Astrocyte (in vitro differentiated cells and primary cell): ENCODE measurements around the gene RPS27L. TPM values are rescaled to one million over a fixed set of nuclear protein-coding genes. Genes with fewer than 3 reads are reported as not detected.

ENCODE experiments used
- DNase-seq: peaks from one replicate; pipeline ENCODE4 v3.0.0-alpha.2; 2010; ENCODE audit warnings: low read depth
- FAIRE-seq: peaks from 2 replicates; lab custom pipeline; 2011; peaks lifted over from hg19 to GRCh38; lab: Jason Lieb, UNC
- H2AFZ ChIP-seq: 2 replicates; pipeline ENCODE4 v1.6.0; 2012; ENCODE audit warnings: low read depth, low read length, inconsistent platforms
- H3K27ac ChIP-seq: 2 replicates; pipeline ENCODE4 v1.5.1; 2011; ENCODE audit warnings: low read depth, low read length, inconsistent platforms
- H3K27me3 ChIP-seq: 2 replicates; pipeline ENCODE4 v1.6.0; 2011; ENCODE audit warnings: low read length, inconsistent platforms; ENCODE audit not compliant: insufficient read depth
- H3K36me3 ChIP-seq: 2 replicates; pipeline ENCODE4 v1.5.1; 2011; ENCODE audit warnings: low read length, inconsistent platforms; ENCODE audit not compliant: insufficient read depth
- H3K4me1 ChIP-seq: 2 replicates; pipeline ENCODE4 v1.5.1; 2011; ENCODE audit warnings: low read length, inconsistent platforms; ENCODE audit not compliant: insufficient read depth
- H3K4me2 ChIP-seq: 2 replicates; pipeline ENCODE4 v1.6.0; 2012; ENCODE audit warnings: low read length, inconsistent platforms
- H3K4me3 ChIP-seq: 2 replicates; pipeline ENCODE4 v1.5.1; 2011; ENCODE audit warnings: low read depth, mild to moderate bottlenecking, low read length, inconsistent platforms; ENCODE audit not compliant: insufficient read depth
- H3K79me2 ChIP-seq: 2 replicates; pipeline ENCODE4 v1.6.0; 2012; ENCODE audit warnings: mild to moderate bottlenecking, low read length, inconsistent platforms; ENCODE audit not compliant: insufficient read depth
- H3K9ac ChIP-seq: 2 replicates; pipeline ENCODE4 v1.6.0; 2012; ENCODE audit warnings: mild to moderate bottlenecking, low read length, inconsistent platforms
- H3K9me3 ChIP-seq: 2 replicates; pipeline ENCODE4 v1.5.1; 2012; ENCODE audit warnings: low read depth, mild to moderate bottlenecking, low read length, inconsistent platforms; ENCODE audit not compliant: insufficient read depth
- H4K20me1 ChIP-seq: 2 replicates; pipeline ENCODE4 v1.6.0; 2012; ENCODE audit warnings: low read length, inconsistent platforms; ENCODE audit not compliant: insufficient read depth
- H3K27ac Mint-ChIP-seq: one replicate; pipeline ENCODE4 v1.8.0; 2021; ENCODE audit warnings: mild to moderate bottlenecking, mixed read lengths; ENCODE audit not compliant: unreplicated experiment
- H3K27me3 Mint-ChIP-seq: one replicate; pipeline ENCODE4 v1.8.0; 2021; ENCODE audit warnings: low read depth, mixed read lengths; ENCODE audit not compliant: unreplicated experiment
- H3K36me3 Mint-ChIP-seq: one replicate; pipeline ENCODE4 v1.8.0; 2021; ENCODE audit warnings: low read depth, mixed read lengths; ENCODE audit not compliant: unreplicated experiment
- H3K4me1 Mint-ChIP-seq: one replicate; pipeline ENCODE4 v1.8.0; 2021; ENCODE audit warnings: low read depth, mixed read lengths; ENCODE audit not compliant: unreplicated experiment
- H3K4me3 Mint-ChIP-seq: one replicate; pipeline ENCODE4 v1.8.0; 2021; ENCODE audit warnings: mild to moderate bottlenecking, moderate library complexity, mixed read lengths; ENCODE audit not compliant: unreplicated experiment
- H3K9me3 Mint-ChIP-seq: one replicate; pipeline ENCODE4 v1.8.0; 2021; ENCODE audit warnings: mild to moderate bottlenecking, mixed read lengths; ENCODE audit not compliant: unreplicated experiment
- EZH2 ChIP-seq: IDR thresholded peaks from 2 replicates; pipeline ENCODE4 v1.6.1; 2012; ENCODE audit warnings: mild to moderate bottlenecking, low read length, inconsistent platforms; ENCODE audit not compliant: insufficient read depth
- total RNA-seq: library from RNA; stranded (reverse); gene quantifications from 2 replicates; pipeline ENCODE4 v1.2.1, GENCODE V29; 2021
- TF ChIP-seq, protein P1 (sequence below): IDR thresholded peaks from 2 replicates; pipeline ENCODE4 v1.5.1; 2011; ENCODE audit warnings: low read depth, mild to moderate bottlenecking, inconsistent platforms, low read length, moderate library complexity; ENCODE audit not compliant: insufficient read depth

The RPS27L gene
- total RNA-seq, 1 donor from 2014 or later: 484 TPM

DNA sequence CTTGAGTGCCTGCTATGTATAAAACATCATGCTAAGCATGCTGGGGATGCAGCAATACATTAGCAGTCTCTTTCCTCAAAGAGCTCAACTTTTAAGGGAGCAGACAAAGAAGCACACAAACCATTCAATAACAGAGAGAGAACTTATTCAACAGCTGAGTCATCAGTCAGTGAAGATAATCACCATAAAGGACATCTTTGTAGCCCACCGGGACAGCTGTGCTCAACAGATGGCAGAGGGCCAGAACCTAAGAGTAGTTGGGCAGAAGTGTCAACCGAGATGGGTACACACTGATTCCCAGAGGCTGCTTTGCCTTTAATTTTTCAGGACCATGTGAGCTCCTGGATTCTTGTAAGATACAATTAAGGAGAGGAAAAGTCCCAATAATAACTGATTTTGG lies 27.9 kb upstream of the RPS27L start:
- peaks cover 15% of the 10 kb centered on the region for H3K4me1 Mint-ChIP-seq
- no peaks in the 10 kb centered on the region for H3K36me3 Mint-ChIP-seq
- no peak for DNase-seq
- Histone ChIP-seq H3K36me3 (no peaks in the 10 kb centered on the region), H3K4me1 (peaks cover 20% of the 10 kb centered on the region), H3K79me2 (peaks cover 5% of the 10 kb centered on the region), H3K9ac (no peak overlapping the region), H3K4me3 (no peak overlapping the region), H2AFZ (peak overlapping the region; percentile 6), H4K20me1 (no peaks in the 10 kb centered on the region), H3K9me3 (no peaks in the 10 kb centered on the region), H3K27me3 (no peaks in the 10 kb centered on the region), H3K4me2 (no peak overlapping the region), H3K27ac (no peak overlapping the region)
- H3K9me3 Mint-ChIP-seq: no peaks in the 10 kb centered on the region
- peak overlapping the region; percentile 43 for H3K27ac Mint-ChIP-seq
- no peak for FAIRE-seq
- no peak for TF ChIP-seq EZH2
- TF ChIP-seq, protein P1, sequence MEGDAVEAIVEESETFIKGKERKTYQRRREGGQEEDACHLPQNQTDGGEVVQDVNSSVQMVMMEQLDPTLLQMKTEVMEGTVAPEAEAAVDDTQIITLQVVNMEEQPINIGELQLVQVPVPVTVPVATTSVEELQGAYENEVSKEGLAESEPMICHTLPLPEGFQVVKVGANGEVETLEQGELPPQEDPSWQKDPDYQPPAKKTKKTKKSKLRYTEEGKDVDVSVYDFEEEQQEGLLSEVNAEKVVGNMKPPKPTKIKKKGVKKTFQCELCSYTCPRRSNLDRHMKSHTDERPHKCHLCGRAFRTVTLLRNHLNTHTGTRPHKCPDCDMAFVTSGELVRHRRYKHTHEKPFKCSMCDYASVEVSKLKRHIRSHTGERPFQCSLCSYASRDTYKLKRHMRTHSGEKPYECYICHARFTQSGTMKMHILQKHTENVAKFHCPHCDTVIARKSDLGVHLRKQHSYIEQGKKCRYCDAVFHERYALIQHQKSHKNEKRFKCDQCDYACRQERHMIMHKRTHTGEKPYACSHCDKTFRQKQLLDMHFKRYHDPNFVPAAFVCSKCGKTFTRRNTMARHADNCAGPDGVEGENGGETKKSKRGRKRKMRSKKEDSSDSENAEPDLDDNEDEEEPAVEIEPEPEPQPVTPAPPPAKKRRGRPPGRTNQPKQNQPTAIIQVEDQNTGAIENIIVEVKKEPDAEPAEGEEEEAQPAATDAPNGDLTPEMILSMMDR: no peak
- no peaks in the 10 kb centered on the region for H3K27me3 Mint-ChIP-seq
- no peak overlapping the region for H3K4me3 Mint-ChIP-seq

DNA sequence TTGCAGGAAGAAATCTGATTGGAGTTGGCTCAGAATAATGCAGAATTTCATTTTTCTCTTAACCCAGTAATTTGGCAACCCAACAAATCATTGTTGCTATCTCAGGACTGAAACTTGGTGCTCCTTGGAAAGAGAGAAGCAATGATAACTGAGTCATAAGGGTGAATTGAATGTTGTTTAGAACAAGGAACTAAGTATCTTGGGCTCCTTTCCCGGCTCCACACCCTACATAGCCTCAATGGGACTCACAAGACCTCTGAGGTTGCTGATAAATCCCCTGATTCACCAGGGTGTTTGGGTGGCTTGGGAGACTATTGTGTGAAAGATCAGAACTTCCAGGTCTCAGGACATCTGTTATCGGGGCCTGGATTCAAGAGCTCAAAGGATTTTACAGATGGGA lies 24.4 kb upstream of the RPS27L start:
- Histone ChIP-seq H3K4me3 (no peak overlapping the region), H3K27me3 (no peaks in the 10 kb centered on the region), H3K79me2 (no peaks in the 10 kb centered on the region), H3K36me3 (no peaks in the 10 kb centered on the region), H3K9ac (no peak overlapping the region), H3K4me2 (no peak overlapping the region), H4K20me1 (no peaks in the 10 kb centered on the region), H3K9me3 (no peaks in the 10 kb centered on the region), H3K27ac (no peak overlapping the region), H2AFZ (no peak overlapping the region), H3K4me1 (peaks cover 15% of the 10 kb centered on the region)
- Mint-ChIP-seq H3K4me1 (peaks cover 17% of the 10 kb centered on the region), H3K4me3 (no peak overlapping the region), H3K9me3 (no peaks in the 10 kb centered on the region), H3K27ac (no peak overlapping the region), H3K36me3 (no peaks in the 10 kb centered on the region), H3K27me3 (no peaks in the 10 kb centered on the region)
- TF ChIP-seq, protein P1: no peak
- no peak for TF ChIP-seq EZH2
- FAIRE-seq (no peak), DNase-seq (no peak)

DNA sequence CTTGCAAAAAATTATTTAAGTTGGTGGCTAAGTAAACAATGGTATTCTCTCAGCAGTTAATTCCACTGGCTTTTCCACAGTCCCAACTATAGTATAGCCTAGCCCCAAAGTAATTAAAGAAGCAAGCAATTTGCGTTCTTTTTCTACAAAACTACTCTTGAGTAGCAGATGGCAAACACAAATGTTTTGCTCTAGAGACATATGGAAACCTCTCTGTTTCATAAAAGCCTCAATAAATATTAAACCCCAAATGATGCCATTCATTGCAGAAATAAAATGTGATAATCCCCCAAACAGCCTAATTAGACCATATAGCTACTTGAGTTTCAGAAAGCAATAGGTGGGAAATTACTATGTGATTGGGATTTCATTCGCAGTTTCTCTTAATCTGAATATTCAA lies 23.5 kb upstream of the RPS27L start:
- H3K4me1 Mint-ChIP-seq: peaks cover 9% of the 10 kb centered on the region

More for the DNA sequence above, 23.5 kb upstream of the RPS27L start:
- Histone ChIP-seq H3K4me1 (peaks cover 8% of the 10 kb centered on the region), H3K4me3 (no peak overlapping the region), H3K36me3 (no peaks in the 10 kb centered on the region), H4K20me1 (no peaks in the 10 kb centered on the region), H3K9me3 (no peaks in the 10 kb centered on the region), H3K79me2 (no peaks in the 10 kb centered on the region), H3K27me3 (no peaks in the 10 kb centered on the region), H3K4me2 (no peak overlapping the region), H3K27ac (no peak overlapping the region), H3K9ac (no peak overlapping the region), H2AFZ (no peak overlapping the region)
- H3K27me3 Mint-ChIP-seq: no peaks in the 10 kb centered on the region
- no peak overlapping the region for H3K27ac Mint-ChIP-seq
- no peak for TF ChIP-seq EZH2
- TF ChIP-seq, protein P1: no peak
- no peak for DNase-seq
- H3K36me3 Mint-ChIP-seq: no peaks in the 10 kb centered on the region
- no peaks in the 10 kb centered on the region for H3K9me3 Mint-ChIP-seq
- FAIRE-seq: no peak
- H3K4me3 Mint-ChIP-seq: no peak overlapping the region
